ENCODE data around the gene LIN52.

LIN52 gene

DNA sequence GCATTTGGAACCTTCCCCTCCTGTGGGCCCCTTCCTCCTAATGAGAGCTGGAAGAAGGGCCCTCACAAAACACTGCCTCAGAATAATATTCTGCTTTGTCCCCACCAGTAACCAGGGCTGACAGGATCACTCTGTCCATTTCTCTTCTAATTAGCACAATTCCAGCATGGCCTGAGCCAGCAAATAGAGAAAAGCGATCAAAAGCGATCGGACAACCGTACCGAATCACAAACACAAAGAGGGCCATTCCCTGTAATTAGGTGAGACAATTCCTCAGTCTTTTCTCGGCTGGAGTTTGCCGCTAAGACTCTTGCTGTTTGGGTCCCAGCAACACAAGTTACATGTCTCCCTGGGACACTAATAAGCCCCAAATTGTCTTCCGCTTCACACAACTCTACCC, 118.9 kb downstream of the LIN52 start:
- Histone ChIP-seq H3K4me3 (ENCODE audit: low read length) (no peak overlapping the region), H3F3A (ENCODE audit: insufficient read depth, low read length) (no peaks in the 10 kb centered on the region), H3K9me3 (replicated peaks; ENCODE audit: insufficient read depth, low read length) (no peaks in the 10 kb centered on the region), H3K9ac (ENCODE audit: low read length) (no peak overlapping the region), H3K79me2 (ENCODE audit: low read length) (no peaks in the 10 kb centered on the region), H4K20me1 (ENCODE audit: insufficient read depth, low read length) (no peaks in the 10 kb centered on the region), H3K27ac (ENCODE audit: low read length) (no peak overlapping the region), H2AFZ (ENCODE audit: low read length) (no peak overlapping the region), H3K9me2 (replicated peaks; ENCODE audit: insufficient read depth, low read length) (no peaks in the 10 kb centered on the region), H3K36me3 (replicated peaks; ENCODE audit: insufficient read depth, low read length) (no peaks in the 10 kb centered on the region), H3K4me1 (ENCODE audit: low read length) (no peaks in the 10 kb centered on the region), H3K4me2 (ENCODE audit: low read depth, low read length) (no peak overlapping the region), H3K27me3 (replicated peaks; ENCODE audit: insufficient read depth, low read length) (no peaks in the 10 kb centered on the region)
- TF ChIP-seq EZH2 (optimal IDR thresholded peaks at IDR 0.05; ENCODE audit: low read depth, low read length) (no peak), EZH2phosphoT487 (IDR thresholded peaks at IDR 0.05; ENCODE audit: low read length) (no peak)
- TF ChIP-seq, protein P1, sequence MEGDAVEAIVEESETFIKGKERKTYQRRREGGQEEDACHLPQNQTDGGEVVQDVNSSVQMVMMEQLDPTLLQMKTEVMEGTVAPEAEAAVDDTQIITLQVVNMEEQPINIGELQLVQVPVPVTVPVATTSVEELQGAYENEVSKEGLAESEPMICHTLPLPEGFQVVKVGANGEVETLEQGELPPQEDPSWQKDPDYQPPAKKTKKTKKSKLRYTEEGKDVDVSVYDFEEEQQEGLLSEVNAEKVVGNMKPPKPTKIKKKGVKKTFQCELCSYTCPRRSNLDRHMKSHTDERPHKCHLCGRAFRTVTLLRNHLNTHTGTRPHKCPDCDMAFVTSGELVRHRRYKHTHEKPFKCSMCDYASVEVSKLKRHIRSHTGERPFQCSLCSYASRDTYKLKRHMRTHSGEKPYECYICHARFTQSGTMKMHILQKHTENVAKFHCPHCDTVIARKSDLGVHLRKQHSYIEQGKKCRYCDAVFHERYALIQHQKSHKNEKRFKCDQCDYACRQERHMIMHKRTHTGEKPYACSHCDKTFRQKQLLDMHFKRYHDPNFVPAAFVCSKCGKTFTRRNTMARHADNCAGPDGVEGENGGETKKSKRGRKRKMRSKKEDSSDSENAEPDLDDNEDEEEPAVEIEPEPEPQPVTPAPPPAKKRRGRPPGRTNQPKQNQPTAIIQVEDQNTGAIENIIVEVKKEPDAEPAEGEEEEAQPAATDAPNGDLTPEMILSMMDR (IDR thresholded peaks at IDR 0.05; ENCODE audit: low read length): no peak
- DNase-seq: no peak

DNA sequence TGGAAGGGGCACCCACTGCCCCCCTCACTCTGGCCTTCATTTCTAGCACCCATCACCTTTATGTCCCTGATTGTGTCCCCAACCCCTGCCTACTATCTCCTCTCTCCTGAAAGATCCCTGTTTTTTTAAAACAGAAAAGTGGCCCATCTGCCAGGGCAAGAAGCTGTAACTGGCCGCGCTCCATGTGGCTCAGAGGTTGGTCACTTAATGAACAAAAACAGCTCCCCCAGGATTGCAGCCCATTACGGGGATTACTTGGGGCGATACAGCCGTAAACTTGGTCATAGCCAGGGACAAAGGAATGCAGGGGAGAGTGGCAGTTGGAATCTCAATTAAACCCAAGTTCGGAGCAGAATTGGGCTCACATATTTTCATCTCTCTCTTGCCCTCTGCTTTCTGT, 119.7 kb downstream of the LIN52 start:
- TF ChIP-seq, protein P1 (IDR thresholded peaks at IDR 0.05; ENCODE audit: low read length): no peak
- Histone ChIP-seq H3K36me3 (replicated peaks; ENCODE audit: insufficient read depth, low read length) (no peaks in the 10 kb centered on the region), H3K4me2 (ENCODE audit: low read depth, low read length) (no peak overlapping the region), H3K4me1 (ENCODE audit: low read length) (no peaks in the 10 kb centered on the region), H3K27me3 (replicated peaks; ENCODE audit: insufficient read depth, low read length) (no peaks in the 10 kb centered on the region), H3K79me2 (ENCODE audit: low read length) (no peaks in the 10 kb centered on the region), H3K9me2 (replicated peaks; ENCODE audit: insufficient read depth, low read length) (no peaks in the 10 kb centered on the region), H4K20me1 (ENCODE audit: insufficient read depth, low read length) (no peaks in the 10 kb centered on the region), H3F3A (ENCODE audit: insufficient read depth, low read length) (no peaks in the 10 kb centered on the region), H2AFZ (ENCODE audit: low read length) (no peak overlapping the region), H3K4me3 (ENCODE audit: low read length) (no peak overlapping the region), H3K27ac (ENCODE audit: low read length) (no peak overlapping the region), H3K9ac (ENCODE audit: low read length) (no peak overlapping the region), H3K9me3 (replicated peaks; ENCODE audit: insufficient read depth, low read length) (no peaks in the 10 kb centered on the region)
- no peak for DNase-seq

DNA sequence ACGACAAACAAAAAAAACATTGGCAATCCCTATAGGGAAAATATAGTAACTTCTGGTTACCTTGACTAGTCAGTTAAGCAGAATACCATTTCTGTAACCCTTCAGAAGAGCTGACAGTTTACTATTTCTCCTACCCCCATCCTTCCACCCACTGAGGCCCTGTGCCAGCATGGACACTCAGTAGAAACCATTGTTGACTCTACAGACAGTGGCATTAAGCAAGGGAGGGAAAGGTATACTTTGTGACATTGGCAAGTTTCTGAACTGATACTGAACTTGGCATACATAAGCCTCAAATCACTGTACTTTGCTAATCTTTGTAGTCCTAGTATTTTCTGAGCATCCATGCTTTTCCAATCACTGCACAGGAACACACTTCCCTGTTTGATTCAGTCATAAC, 121.1 kb downstream of the LIN52 start:
- Histone ChIP-seq H3K36me3 (replicated peaks; ENCODE audit: insufficient read depth, low read length) (no peaks in the 10 kb centered on the region), H4K20me1 (ENCODE audit: insufficient read depth, low read length) (no peaks in the 10 kb centered on the region), H3K9me2 (replicated peaks; ENCODE audit: insufficient read depth, low read length) (no peaks in the 10 kb centered on the region), H3K4me3 (ENCODE audit: low read length) (no peak overlapping the region), H3K4me2 (ENCODE audit: low read depth, low read length) (no peak overlapping the region), H3K9me3 (replicated peaks; ENCODE audit: insufficient read depth, low read length) (no peaks in the 10 kb centered on the region), H3K79me2 (ENCODE audit: low read length) (no peaks in the 10 kb centered on the region), H2AFZ (ENCODE audit: low read length) (no peak overlapping the region), H3F3A (ENCODE audit: insufficient read depth, low read length) (no peaks in the 10 kb centered on the region), H3K27me3 (replicated peaks; ENCODE audit: insufficient read depth, low read length) (no peaks in the 10 kb centered on the region), H3K27ac (ENCODE audit: low read length) (no peak overlapping the region), H3K9ac (ENCODE audit: low read length) (no peak overlapping the region), H3K4me1 (ENCODE audit: low read length) (no peaks in the 10 kb centered on the region)
- no peak for TF ChIP-seq EZH2phosphoT487 (IDR thresholded peaks at IDR 0.05; ENCODE audit: low read length)
- TF ChIP-seq, protein P1 (IDR thresholded peaks at IDR 0.05; ENCODE audit: low read length): no peak
- TF ChIP-seq EZH2 (optimal IDR thresholded peaks at IDR 0.05; ENCODE audit: low read depth, low read length): no peak
- DNase-seq: no peak

Measured in MM.1S (cell line).